Astrocyte of the cerebellum (primary cell): ENCODE data around the gene MAPK9.

ENCODE experiments used
- DNase-seq: peaks from one replicate; pipeline ENCODE4 v3.0.0-alpha.2; 2011; ENCODE audit warnings: low read depth
- H3K4me3 ChIP-seq: 2 replicates; pipeline ENCODE4 v1.5.1; 2011; ENCODE audit warnings: mild to moderate bottlenecking, low read depth, low read length, moderate library complexity
- in situ Hi-C: cut with HindIII; loops from 2 replicates; pipeline ENCODE4 v1.10.0; 2017; ENCODE audit warnings: low sequenced_read_pairs
- TF ChIP-seq, protein P1 (sequence below): IDR thresholded peaks from 2 replicates; pipeline ENCODE4 v1.5.1; 2012; ENCODE audit warnings: low read length, low read depth, moderate library complexity, mild to moderate bottlenecking; ENCODE audit errors: missing control alignments

Gene MAPK9

DNA sequence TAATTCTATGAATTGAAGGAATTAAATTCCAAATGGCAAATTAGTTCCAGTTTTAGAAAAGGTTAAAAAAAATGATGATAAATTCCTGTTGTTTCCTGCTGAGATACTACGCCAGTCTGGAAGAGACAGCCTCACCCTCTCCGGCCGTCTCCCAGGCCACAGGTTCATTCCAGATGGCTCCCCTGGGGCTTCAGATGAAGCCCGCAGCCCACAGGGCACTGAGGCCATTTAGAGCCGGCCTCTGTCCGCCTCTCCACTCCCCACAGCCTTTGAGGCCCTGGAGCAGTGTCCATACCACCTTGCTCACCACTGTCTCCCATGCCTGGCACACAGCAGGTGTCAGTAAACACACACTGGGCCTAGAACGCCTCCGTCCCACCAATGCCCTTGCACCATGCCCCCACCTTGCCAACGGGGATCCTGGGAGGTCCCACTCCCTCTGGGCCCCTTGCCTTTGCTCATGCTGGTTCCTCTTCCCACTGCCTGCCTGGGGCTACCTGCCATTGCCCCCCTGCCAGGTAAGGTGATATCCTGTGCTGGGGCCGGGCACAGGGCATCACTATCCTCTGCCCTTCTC lies 35.2 kb upstream of the MAPK9 start:
- TF ChIP-seq, protein P1, sequence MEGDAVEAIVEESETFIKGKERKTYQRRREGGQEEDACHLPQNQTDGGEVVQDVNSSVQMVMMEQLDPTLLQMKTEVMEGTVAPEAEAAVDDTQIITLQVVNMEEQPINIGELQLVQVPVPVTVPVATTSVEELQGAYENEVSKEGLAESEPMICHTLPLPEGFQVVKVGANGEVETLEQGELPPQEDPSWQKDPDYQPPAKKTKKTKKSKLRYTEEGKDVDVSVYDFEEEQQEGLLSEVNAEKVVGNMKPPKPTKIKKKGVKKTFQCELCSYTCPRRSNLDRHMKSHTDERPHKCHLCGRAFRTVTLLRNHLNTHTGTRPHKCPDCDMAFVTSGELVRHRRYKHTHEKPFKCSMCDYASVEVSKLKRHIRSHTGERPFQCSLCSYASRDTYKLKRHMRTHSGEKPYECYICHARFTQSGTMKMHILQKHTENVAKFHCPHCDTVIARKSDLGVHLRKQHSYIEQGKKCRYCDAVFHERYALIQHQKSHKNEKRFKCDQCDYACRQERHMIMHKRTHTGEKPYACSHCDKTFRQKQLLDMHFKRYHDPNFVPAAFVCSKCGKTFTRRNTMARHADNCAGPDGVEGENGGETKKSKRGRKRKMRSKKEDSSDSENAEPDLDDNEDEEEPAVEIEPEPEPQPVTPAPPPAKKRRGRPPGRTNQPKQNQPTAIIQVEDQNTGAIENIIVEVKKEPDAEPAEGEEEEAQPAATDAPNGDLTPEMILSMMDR = no peak
- H3K4me3 ChIP-seq = no peak overlapping the region
- in situ Hi-C loops = no loop called here
- no peak for DNase-seq

DNA sequence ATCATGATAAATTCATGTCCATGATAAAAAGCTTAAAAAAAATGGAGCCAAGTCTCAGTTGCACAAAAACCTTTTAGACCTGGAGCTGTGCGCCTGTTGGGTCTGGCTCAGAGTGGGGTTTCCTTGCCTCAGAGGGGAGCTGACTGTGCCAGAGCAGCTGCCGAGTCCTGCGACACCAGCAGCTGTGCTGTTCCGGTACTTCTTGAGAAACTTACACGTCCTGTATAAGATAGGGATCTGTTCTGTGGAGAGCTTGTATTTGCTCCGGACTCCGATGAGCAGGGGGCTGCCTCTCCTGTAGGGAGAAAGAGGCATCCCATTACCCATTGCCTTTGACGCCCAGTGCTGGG lies 32.7 kb upstream of the MAPK9 start:
- no peak overlapping the region for H3K4me3 ChIP-seq
- no peak for DNase-seq
- TF ChIP-seq, protein P1 = no peak
- in situ Hi-C loops = no loop called here

DNA sequence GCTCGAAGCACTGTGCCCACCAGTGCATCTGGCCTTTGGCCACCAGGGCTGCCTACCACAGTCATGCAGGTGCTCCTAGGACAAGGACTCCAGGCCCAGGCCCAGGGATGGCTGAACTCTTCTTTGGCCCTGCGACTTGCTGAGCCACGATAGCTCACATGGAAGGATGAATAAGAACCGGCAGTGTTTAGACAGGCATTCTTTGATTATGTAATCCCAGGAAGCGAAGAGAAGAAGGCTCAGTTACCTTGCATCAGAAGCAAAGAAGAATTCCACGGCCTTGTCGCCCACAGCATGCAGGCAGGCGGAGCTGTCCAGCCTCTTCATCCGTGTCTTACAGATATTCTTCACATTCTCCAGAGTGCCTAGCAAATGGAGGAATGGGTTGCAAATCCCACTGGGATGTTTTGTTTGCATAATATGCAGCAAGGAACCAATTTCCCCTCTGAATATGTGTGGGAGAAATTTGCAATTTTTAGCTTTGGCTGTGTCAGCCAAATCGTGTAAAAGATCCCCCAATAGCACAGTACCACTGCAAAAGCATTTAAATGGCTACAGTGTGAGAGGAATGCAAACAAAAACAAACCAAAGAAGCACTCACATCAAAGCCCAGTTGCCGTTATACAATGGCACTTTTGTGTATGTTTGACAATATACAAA lies 32.2 kb upstream of the MAPK9 start:
- in situ Hi-C loops = no loop called here
- no peak for DNase-seq

DNA sequence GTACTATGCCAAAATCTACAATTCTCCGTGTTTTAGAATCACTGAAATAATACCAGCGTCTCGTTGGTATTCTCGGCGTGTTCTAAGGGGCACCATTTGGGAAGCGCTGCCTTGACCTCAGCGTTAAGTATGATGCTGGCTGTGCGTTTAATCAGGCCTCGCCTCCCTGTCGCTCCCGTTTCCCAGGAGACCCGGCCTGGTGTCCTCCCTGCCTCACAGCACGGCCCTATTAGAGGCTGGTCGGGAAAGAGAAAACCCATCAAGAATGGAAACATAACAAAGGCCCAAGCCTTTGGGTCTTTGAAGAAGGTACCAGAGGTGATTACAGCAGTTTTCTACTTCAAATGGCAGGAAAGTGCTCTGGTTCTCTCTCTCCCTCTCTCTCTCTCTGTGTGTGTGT lies 31.3 kb upstream of the MAPK9 start:
- no peak overlapping the region for H3K4me3 ChIP-seq
- in situ Hi-C loops = no loop called here
- no peak for DNase-seq
- TF ChIP-seq, protein P1 = no peak

More for the DNA sequence above, 32.2 kb upstream of the MAPK9 start:
- no peak overlapping the region for H3K4me3 ChIP-seq
- TF ChIP-seq, protein P1 = no peak

DNA sequence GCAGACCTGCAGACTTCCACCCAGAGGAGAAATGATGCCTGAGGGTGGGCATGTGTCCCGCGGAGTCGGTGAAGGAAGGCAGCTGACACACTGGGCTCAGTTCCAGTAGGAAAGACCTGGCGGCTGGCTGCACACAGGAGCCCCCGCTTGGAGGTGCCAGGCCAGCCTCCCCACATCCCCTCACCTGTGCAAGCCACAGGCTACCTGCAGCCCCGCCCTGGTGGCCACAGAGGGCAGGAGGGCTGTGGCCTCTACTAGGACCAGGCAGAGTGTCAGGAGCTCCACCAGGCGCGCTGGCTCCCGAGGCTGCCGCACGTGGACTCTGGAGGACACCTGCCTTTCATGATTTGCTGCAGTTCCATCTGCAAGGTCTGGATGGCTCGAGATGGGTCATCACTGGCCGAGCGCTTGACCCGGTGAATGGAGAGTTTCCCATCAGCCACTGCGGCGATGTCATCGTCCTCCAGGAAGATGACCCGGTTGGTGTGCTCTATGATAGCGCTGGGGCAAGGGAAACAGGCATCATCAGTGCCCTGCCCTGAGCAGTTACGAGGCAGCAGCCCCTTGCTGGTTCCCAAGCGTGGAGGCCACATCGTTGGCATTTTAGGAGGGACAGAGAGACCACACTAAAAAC lies 26.7 kb upstream of the MAPK9 start:
- no peak overlapping the region for H3K4me3 ChIP-seq
- in situ Hi-C loops = no loop called here
- TF ChIP-seq, protein P1 = no peak
- no peak for DNase-seq

DNA sequence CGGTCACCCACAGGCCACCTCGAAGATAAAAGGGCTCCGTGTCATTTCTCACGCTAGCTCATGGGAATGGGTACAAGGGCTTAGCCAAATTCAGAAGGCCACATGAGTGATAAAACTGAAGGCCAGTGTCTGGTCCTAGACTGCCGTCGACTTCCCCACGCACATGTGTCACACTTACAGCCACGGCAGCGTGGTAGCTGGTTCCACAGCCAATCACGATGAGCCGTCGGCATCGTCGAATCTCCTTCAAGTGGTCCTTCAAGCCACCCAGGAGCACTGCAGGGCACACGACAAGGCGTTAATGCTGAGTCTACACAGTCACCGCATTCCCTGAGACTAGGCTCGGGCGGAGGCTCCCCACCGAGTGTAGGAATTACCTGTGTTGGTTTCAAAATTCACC lies 24.7 kb upstream of the MAPK9 start:
- H3K4me3 ChIP-seq = no peak overlapping the region
- no peak for DNase-seq
- TF ChIP-seq, protein P1 = no peak
- in situ Hi-C loops = no loop called here
